Stimulated activated CD4-positive, alpha-beta T cell treated with anti-CD3 and anti-CD28 coated beads, Interleukin-15, amount 100 ng/mL, for 24 hours (primary cell): ENCODE results near the gene FAM53C.
"Not testable (repeated sequence)": the region's sequence is repeated elsewhere in the genome, so short reads cannot be mapped to it uniquely, and the experiment has no call there.

ENCODE experiments used
- DNase-seq: peaks from one replicate; pipeline ENCODE4 v3.0.0-alpha.2; 2020

FAM53C gene

GRCh38 chr5:138351517-138351916, 13.5 kb downstream of the FAM53C start:
- DNase-seq = no peak

GRCh38 chr5:138352071-138352721, 14.1 kb downstream of the FAM53C start, which contains the start of gene KDM3B:
TSS of gene KDM3B (plus strand) at chr5:138352685. CDS start at chr5:138352796, 111 bp downstream.
- DNase-seq = peak; percentile 89

GRCh38 chr5:138352722-138353559, 14.9 kb downstream of the FAM53C start:
- DNase-seq = peak; percentile 76

- DNase-seq = no peak
These were observed 15.6 kb downstream of the FAM53C start for GRCh38 chr5:138353560-138354080.

GRCh38 chr5:138354387-138354786, 16.3 kb downstream of the FAM53C start:
- DNase-seq = no peak

- peak; percentile 68 for DNase-seq
These were observed 16.9 kb downstream of the FAM53C start for GRCh38 chr5:138354926-138355378.

GRCh38 chr5:138359621-138360020, 21.6 kb downstream of the FAM53C start:
- no peak for DNase-seq

GRCh38 chr5:138360941-138361452, 22.9 kb downstream of the FAM53C start:
- no peak for DNase-seq

GRCh38 chr5:138364576-138364975, 26.5 kb downstream of the FAM53C start:
- no peak for DNase-seq

GRCh38 chr5:138366632-138367382, 28.7 kb downstream of the FAM53C start:
- no peak for DNase-seq

- DNase-seq = no peak
These were observed 31.2 kb downstream of the FAM53C start for GRCh38 chr5:138369261-138369660.

- DNase-seq = no peak
These were observed 31.6 kb downstream of the FAM53C start for GRCh38 chr5:138369706-138370105.

GRCh38 chr5:138370537-138370936, 32.5 kb downstream of the FAM53C start:
- no peak for DNase-seq

GRCh38 chr5:138371454-138371853, 33.4 kb downstream of the FAM53C start:
- no peak for DNase-seq

GRCh38 chr5:138372225-138372624, 34.2 kb downstream of the FAM53C start:
- no peak for DNase-seq

- DNase-seq = no peak
These were observed 34.6 kb downstream of the FAM53C start for GRCh38 chr5:138372653-138373052.

- no peak for DNase-seq
These were observed 44.3 kb downstream of the FAM53C start for GRCh38 chr5:138382347-138382746.

GRCh38 chr5:138385660-138386059, 47.6 kb downstream of the FAM53C start:
- DNase-seq = no peak

GRCh38 chr5:138386290-138386689, 48.2 kb downstream of the FAM53C start:
- no peak for DNase-seq

- no peak for DNase-seq
These were observed 51.3 kb downstream of the FAM53C start for GRCh38 chr5:138389332-138389731.

GRCh38 chr5:138389911-138390310, 51.8 kb downstream of the FAM53C start:
- DNase-seq = not testable (repeated sequence)

GRCh38 chr5:138391859-138392386, 53.9 kb downstream of the FAM53C start:
- DNase-seq = no peak
